Fibroblast of gingiva (primary cell): ENCODE results near the gene MRPL36.
"Not testable (repeated sequence)": the region's sequence is repeated elsewhere in the genome, so short reads cannot be mapped to it uniquely, and the experiment has no call there.

ENCODE experiments used
- DNase-seq: peaks from one replicate; pipeline ENCODE4 v3.0.0-alpha.2; 2011; ENCODE audit warnings: low read depth

Gene MRPL36

GRCh38 chr5:1832511-1833250 is 33.0 kb upstream of the MRPL36 start:
- DNase-seq = no peak

- no peak for DNase-seq
Observed at GRCh38 chr5:1831677-1832313, 32.2 kb upstream of the MRPL36 start.

- DNase-seq = no peak
Observed at GRCh38 chr5:1831257-1831656, 31.6 kb upstream of the MRPL36 start.

GRCh38 chr5:1830571-1831228 is 31.1 kb upstream of the MRPL36 start:
- DNase-seq = no peak

GRCh38 chr5:1827886-1828397 is 28.3 kb upstream of the MRPL36 start:
- no peak for DNase-seq

- DNase-seq = no peak
Observed at GRCh38 chr5:1827025-1827885, 27.6 kb upstream of the MRPL36 start.

- DNase-seq = no peak
Observed at GRCh38 chr5:1826235-1826980, 26.8 kb upstream of the MRPL36 start.

- DNase-seq = no peak
Observed at GRCh38 chr5:1824903-1825841, 25.5 kb upstream of the MRPL36 start.

- DNase-seq = no peak
Observed at GRCh38 chr5:1824109-1824821, 24.6 kb upstream of the MRPL36 start.

GRCh38 chr5:1823381-1824034 is 23.9 kb upstream of the MRPL36 start:
- DNase-seq = no peak

- DNase-seq = no peak
Observed at GRCh38 chr5:1821862-1822261, 22.2 kb upstream of the MRPL36 start.

- no peak for DNase-seq
Observed at GRCh38 chr5:1820926-1821325, 21.3 kb upstream of the MRPL36 start.

- no peak for DNase-seq
Observed at GRCh38 chr5:1820381-1820780, 20.7 kb upstream of the MRPL36 start.

GRCh38 chr5:1819458-1819857 is 19.8 kb upstream of the MRPL36 start:
- DNase-seq = no peak

GRCh38 chr5:1818784-1819183 is 19.1 kb upstream of the MRPL36 start:
- DNase-seq = no peak

- no peak for DNase-seq
Observed at GRCh38 chr5:1817261-1818043, 17.8 kb upstream of the MRPL36 start.

GRCh38 chr5:1816495-1817089 is 17.0 kb upstream of the MRPL36 start:
- not testable (repeated sequence) for DNase-seq

GRCh38 chr5:1815881-1816292 is 16.2 kb upstream of the MRPL36 start:
- DNase-seq = no peak
